Natural killer cell (primary cell): ENCODE results near the gene MRPL28. TPM values are rescaled to one million over a fixed set of nuclear protein-coding genes. Genes with fewer than 3 reads are reported as not detected.

Experiments
- ATAC-seq, 3 donors: fragments of 150-1000 bp in 2 of 3; fragments of 200-7000 bp in 1 of 3; cut with Tn5 transposase; 1 replicate in 1 of 3; 2 replicates in 2 of 3; pipeline ENCODE4 v1.10.0; 2021; ENCODE audit warnings: mild to moderate bottlenecking in 2 of 3, moderate library complexity in 2 of 3
- DNase-seq, 2 donors: peaks; one replicate each; pipeline versions ENCODE4 v3.0.0 to v3.0.0-alpha.2; 2013 to 2021; ENCODE audit warnings: mixed read lengths in 1 of 2
- H3K27ac ChIP-seq: one replicate; pipeline ENCODE4 v1.5.1; 2013; ENCODE audit warnings: mild to moderate bottlenecking, low read length
- H3K27me3 ChIP-seq: one replicate; pipeline ENCODE4 v1.6.1; 2013; ENCODE audit warnings: low read length; ENCODE audit not compliant: control insufficient read depth, insufficient read depth
- H3K36me3 ChIP-seq: one replicate; pipeline ENCODE4 v1.6.1; 2013; ENCODE audit warnings: low read length; ENCODE audit not compliant: control insufficient read depth, insufficient read depth
- H3K4me1 ChIP-seq: one replicate; pipeline ENCODE4 v1.6.1; 2013; ENCODE audit warnings: low read length; ENCODE audit not compliant: control insufficient read depth, insufficient read depth
- H3K4me3 ChIP-seq: one replicate; pipeline ENCODE4 v1.5.1; 2013; ENCODE audit warnings: low read length
- H3K9me3 ChIP-seq: one replicate; pipeline ENCODE4 v1.6.1; 2013; ENCODE audit warnings: low read length; ENCODE audit not compliant: control insufficient read depth, insufficient read depth
- H3K27ac Mint-ChIP-seq, 2 donors: one replicate each; pipeline ENCODE4 v1.8.0; 2022; ENCODE audit warnings: mild to moderate bottlenecking in 2 of 2, mixed read lengths in 2 of 2, moderate library complexity in 1 of 2
- H3K27me3 Mint-ChIP-seq, 2 donors: one replicate each; pipeline ENCODE4 v1.8.0; 2022; ENCODE audit warnings: low read depth in 2 of 2, mixed read lengths in 2 of 2
- H3K36me3 Mint-ChIP-seq: one replicate; pipeline ENCODE4 v1.8.0; 2022; ENCODE audit warnings: mixed read lengths
- H3K4me1 Mint-ChIP-seq, 2 donors: one replicate each; pipeline ENCODE4 v1.8.0; 2022; ENCODE audit warnings: mixed read lengths in 2 of 2
- H3K4me3 Mint-ChIP-seq: one replicate; pipeline ENCODE4 v1.8.0; 2022; ENCODE audit warnings: mild to moderate bottlenecking, moderate library complexity, mixed read lengths
- H3K9me3 Mint-ChIP-seq, 2 donors: one replicate each; pipeline ENCODE4 v1.8.0; 2022; ENCODE audit warnings: mixed read lengths in 2 of 2
- CTCF ChIP-seq: fragments of 200-600 bp; IDR thresholded peaks from one replicate; pipeline ENCODE4 v1.8.0; 2022; ENCODE audit warnings: antibody characterized with exemption
- WGBS: methylation state at CpG from one replicate; pipeline ENCODE4 v1.1.7; 2013; ENCODE audit warnings: missing lambda C conversion rate; ENCODE audit not compliant: insufficient coverage; 5-methylcytosine and 5-hydroxymethylcytosine counted together
- intact Hi-C: fragments of 100-400 bp; cut with micrococcal nuclease; formaldehyde crosslinking; loops from one replicate; pipeline ENCODE4 v1.14.2; 2022
- total RNA-seq, 4 donors: library from RNA; stranded (reverse); fragments of 120-200 nt in 1 of 4; gene quantifications; one replicate each; pipeline versions ENCODE4 v1.2.3 to v1.2.4, GENCODE V29; 2013 to 2022

The MRPL28 gene
- total RNA-seq, 3 donors from 2014 or later (not counting 1 experiment from before 2014, with no cell fraction given), result 33.9 to 38.9 (median 37.5) TPM

- Mint-ChIP-seq H3K36me3 (no peaks in the 10 kb centered on the region), H3K9me3 (no peaks in the 10 kb centered on the region), H3K4me1 (peaks cover 10 to 24% of the 10 kb centered on the region in 2 donors), H3K27ac (no peak overlapping the region), H3K4me3 (peak overlapping the region; percentile 72), H3K27me3 (no peaks in the 10 kb centered on the region)
- WGBS, result 2% methylated on average over 73 of the region's 73 CpGs
- Histone ChIP-seq H3K4me3 (peak overlapping the region; percentile 62), H3K27ac (peak overlapping the region; percentile 5), H3K4me1 (peaks cover 46% of the 10 kb centered on the region), H3K9me3 (no peaks in the 10 kb centered on the region), H3K27me3 (no peaks in the 10 kb centered on the region), H3K36me3 (peaks cover 11% of the 10 kb centered on the region)
- DNase-seq (no peak), ATAC-seq (peak in 2 of 3 donors; percentile 2 to 30)
- no peak for TF ChIP-seq CTCF
- intact Hi-C loops, result no loop called here
Measured at GRCh38 chr16:381012-381788, 10.9 kb upstream of the MRPL28 start.

- 19% methylated on average over 12 of the region's 12 CpGs for WGBS
- Histone ChIP-seq H3K9me3 (no peaks in the 10 kb centered on the region), H3K27ac (peak overlapping the region; percentile 5), H3K36me3 (peaks cover 15% of the 10 kb centered on the region), H3K4me1 (peaks cover 46% of the 10 kb centered on the region), H3K27me3 (no peaks in the 10 kb centered on the region), H3K4me3 (peak overlapping the region; percentile 62)
- Mint-ChIP-seq H3K27me3 (no peaks in the 10 kb centered on the region), H3K36me3 (no peaks in the 10 kb centered on the region), H3K4me3 (peak overlapping the region; percentile 81), H3K4me1 (peaks cover 10 to 24% of the 10 kb centered on the region in 2 donors), H3K9me3 (no peaks in the 10 kb centered on the region), H3K27ac (no peak overlapping the region)
- TF ChIP-seq CTCF, result no peak
- DNase-seq (no peak), ATAC-seq (no peak)
- intact Hi-C loops, result no loop called here
Measured at GRCh38 chr16:380762-381011, 10.3 kb upstream of the MRPL28 start.

GRCh38 chr16:379961-380761, 9.8 kb upstream of the MRPL28 start:
- no peak for TF ChIP-seq CTCF
- Histone ChIP-seq H3K4me1 (peaks cover 46% of the 10 kb centered on the region), H3K36me3 (peaks cover 15% of the 10 kb centered on the region), H3K4me3 (peak overlapping the region; percentile 62), H3K27ac (no peak overlapping the region), H3K9me3 (no peaks in the 10 kb centered on the region), H3K27me3 (no peaks in the 10 kb centered on the region)
- Mint-ChIP-seq H3K27ac (peak overlapping the region in 1 of 2 donors; percentile 14), H3K4me1 (peaks cover 10 to 24% of the 10 kb centered on the region in 2 donors), H3K4me3 (peak overlapping the region; percentile 81), H3K36me3 (no peaks in the 10 kb centered on the region), H3K27me3 (no peaks in the 10 kb centered on the region), H3K9me3 (no peaks in the 10 kb centered on the region)
- intact Hi-C loops, result no loop called here
- WGBS, result 87% methylated on average over 27 of the region's 27 CpGs
- DNase-seq (peak in 1 of 2 donors; percentile 58), ATAC-seq (no peak)
